CD14-positive monocyte (primary cell): ENCODE data around the gene TRIP6. TPM values are rescaled to one million over a fixed set of nuclear protein-coding genes. Genes with fewer than 3 reads are reported as not detected.
A peak's percentile ranks its signal among the peaks of the same experiment; 100 is the strongest.

Experiments used
- DNase-seq, 3 donors: peaks; one replicate each; pipeline ENCODE4 v3.0.0-alpha.2; 2011 to 2022
- H2AFZ ChIP-seq: 2 replicates; pipeline ENCODE4 v1.6.0; 2012; ENCODE audit warnings: mild to moderate bottlenecking, low read depth, low read length, inconsistent platforms; ENCODE audit not compliant: insufficient read depth, poor library complexity, severe bottlenecking
- H3K27ac ChIP-seq, 2 donors: 1 replicate in 1 of 2; 2 replicates in 1 of 2; pipeline ENCODE4 v1.5.1; 2012 to 2013; ENCODE audit warnings: low read length in 2 of 2, control low read depth in 1 of 2, inconsistent platforms in 1 of 2, low read depth in 1 of 2, mild to moderate bottlenecking in 1 of 2
- H3K27me3 ChIP-seq, 2 donors: one replicate each; pipeline versions ENCODE4 v1.6.0 to v1.6.1; 2011 to 2013; ENCODE audit warnings: low read length in 2 of 2; ENCODE audit not compliant: control insufficient read depth in 2 of 2, insufficient read depth in 2 of 2
- H3K36me3 ChIP-seq, 2 donors: replicated peaks in 1 of 2; 1 replicate in 1 of 2; 2 replicates in 1 of 2; pipeline versions ENCODE4 v1.5.1 to v1.6.1; 2012 to 2013; ENCODE audit warnings: low read length in 2 of 2, control low read depth in 1 of 2, inconsistent platforms in 1 of 2, mild to moderate bottlenecking in 1 of 2; ENCODE audit not compliant: insufficient read depth in 2 of 2, control insufficient read depth in 1 of 2
- H3K4me1 ChIP-seq, 2 donors: 1 replicate in 1 of 2; 2 replicates in 1 of 2; pipeline versions ENCODE4 v1.5.1 to v1.6.1; 2012 to 2013; ENCODE audit warnings: low read length in 2 of 2, control low read depth in 1 of 2, inconsistent platforms in 1 of 2, mild to moderate bottlenecking in 1 of 2, moderate library complexity in 1 of 2; ENCODE audit not compliant: insufficient read depth in 2 of 2, control insufficient read depth in 1 of 2
- H3K4me2 ChIP-seq: replicated peaks from 2 replicates; pipeline ENCODE3; 2012; ENCODE audit warnings: low read length, moderate library complexity, mild to moderate bottlenecking; ENCODE audit not compliant: poor library complexity, severe bottlenecking; ENCODE audit errors: extremely low read depth
- H3K4me3 ChIP-seq, 3 experiments: fragments of 200-600 bp in 1 of 3; sonication (generic) in 1 of 3; replicated peaks in 1 of 3; 1 replicate in 2 of 3; 2 replicates in 1 of 3; pipeline ENCODE4 v1.5.1; 2011 to 2013; ENCODE audit warnings: low read length in 3 of 3, mild to moderate bottlenecking in 3 of 3, control low read depth in 2 of 3, low read depth in 2 of 3, inconsistent platforms in 1 of 3, moderate library complexity in 1 of 3
- H3K79me2 ChIP-seq: 2 replicates; pipeline ENCODE4 v1.6.0; 2012; ENCODE audit warnings: mild to moderate bottlenecking, control low read depth, inconsistent platforms, low read length, moderate library complexity; ENCODE audit not compliant: insufficient read depth
- H3K9ac ChIP-seq: 2 replicates; pipeline ENCODE4 v1.6.0; 2017; ENCODE audit warnings: low read length, mild to moderate bottlenecking; ENCODE audit not compliant: insufficient read depth, poor library complexity, severe bottlenecking
- H3K9me3 ChIP-seq, 2 donors: replicated peaks in 1 of 2; 1 replicate in 1 of 2; 2 replicates in 1 of 2; pipeline versions ENCODE4 v1.5.1 to v1.6.1; 2012 to 2013; ENCODE audit warnings: low read length in 2 of 2, control low read depth in 1 of 2; ENCODE audit not compliant: control insufficient read depth in 1 of 2, insufficient read depth in 1 of 2
- H4K20me1 ChIP-seq: 2 replicates; pipeline ENCODE4 v1.6.0; 2012; ENCODE audit warnings: mild to moderate bottlenecking, low read length, control low read depth, moderate library complexity; ENCODE audit not compliant: insufficient read depth
- H3K27ac Mint-ChIP-seq, 7 donors: one replicate each; pipeline ENCODE4 v1.8.0; 2020; ENCODE audit warnings: mild to moderate bottlenecking in 7 of 7, mixed read lengths in 7 of 7, moderate library complexity in 6 of 7, inconsistent platforms in 2 of 7
- H3K27me3 Mint-ChIP-seq, 3 donors: one replicate each; pipeline ENCODE4 v1.8.0; 2021 to 2022; ENCODE audit warnings: low read depth in 3 of 3, mild to moderate bottlenecking in 3 of 3, mixed read lengths in 3 of 3, moderate library complexity in 3 of 3, inconsistent platforms in 1 of 3
- H3K36me3 Mint-ChIP-seq, 2 donors: one replicate each; pipeline ENCODE4 v1.8.0; 2020; ENCODE audit warnings: mixed read lengths in 2 of 2, inconsistent platforms in 1 of 2, mild to moderate bottlenecking in 1 of 2
- H3K4me1 Mint-ChIP-seq: one replicate; pipeline ENCODE4 v1.8.0; 2020; ENCODE audit warnings: mild to moderate bottlenecking, mixed read lengths
- H3K4me3 Mint-ChIP-seq, 2 donors: one replicate each; pipeline ENCODE4 v1.8.0; 2020; ENCODE audit warnings: mild to moderate bottlenecking in 2 of 2, mixed read lengths in 2 of 2, moderate library complexity in 1 of 2
- H3K9me3 Mint-ChIP-seq, 7 donors: one replicate each; pipeline ENCODE4 v1.8.0; 2020 to 2022; ENCODE audit warnings: mixed read lengths in 7 of 7, mild to moderate bottlenecking in 6 of 7, moderate library complexity in 6 of 7, inconsistent platforms in 2 of 7
- CTCF ChIP-seq: fragments of 200-600 bp; IDR thresholded peaks from one replicate; pipeline ENCODE4 v1.8.0; 2022; ENCODE audit warnings: antibody characterized with exemption, mild to moderate bottlenecking
- WGBS: methylation state at CpG from one replicate; pipeline ENCODE4 v1.1.5; 2013; ENCODE audit warnings: missing lambda C conversion rate; ENCODE audit not compliant: insufficient coverage; 5-methylcytosine and 5-hydroxymethylcytosine counted together
- intact Hi-C, 2 donors: fragments of 100-400 bp; cut with micrococcal nuclease; formaldehyde crosslinking; loops; one replicate each; pipeline versions ENCODE4 v1.15.0 to v1.15.1; 2023
- polyA plus RNA-seq, 3 donors: library from polyadenylated mRNA; depleted of rRNA in 1 of 3; unstranded in 2 of 3; stranded (reverse) in 1 of 3; fragments of 300-500 nt in 2 of 3; fragments of >200 nt in 1 of 3; fragmentation: Illumina TruSeq in 2 of 3; gene quantifications; 1 replicate in 2 of 3; 2 replicates in 1 of 3; pipeline ENCODE4 v1.2.3, GENCODE V29; 2012 to 2021

Gene TRIP6
- polyA plus RNA-seq, 3 donors: 1.9 to 5.9 (median 5.8) TPM

- no peak for TF ChIP-seq CTCF
- Mint-ChIP-seq H3K36me3 (peaks cover 18 to 27% of the 10 kb centered on the region in 2 donors), H3K27me3 (peaks cover 48 to 75% (median 61%) of the 10 kb centered on the region in 3 donors), H3K4me3 (peak overlapping the region; percentile 20 to 96), H3K4me1 (peaks cover 38% of the 10 kb centered on the region), H3K9me3 (peaks cover 0 to 21% (median 15%) of the 10 kb centered on the region in 7 donors), H3K27ac (peak overlapping the region in 2 of 7 donors; percentile 5 to 33)
- Histone ChIP-seq H2AFZ (no peak overlapping the region), H3K9me3 (peaks cover 0 to 13% of the 10 kb centered on the region in 2 donors), H3K27ac (no peak overlapping the region), H3K79me2 (peaks cover 12% of the 10 kb centered on the region), H3K4me1 (peaks cover 46 to 55% of the 10 kb centered on the region in 2 donors), H4K20me1 (peaks cover 9% of the 10 kb centered on the region), H3K9ac (no peak overlapping the region), H3K27me3 (peaks cover 28 to 68% of the 10 kb centered on the region in 2 donors), H3K4me3 (no peak overlapping the region), H3K4me2 (no peak overlapping the region), H3K36me3 (peaks cover 0 to 8% of the 10 kb centered on the region in 2 donors)
- WGBS: 89% methylated on average over 37 of the region's 44 CpGs
- intact Hi-C loops: no loop called here
- no peak for DNase-seq
Observed at GRCh38 chr7:100892364-100893317, 25.5 kb downstream of the TRIP6 start.

GRCh38 chr7:100893318-100893895 lies 26.2 kb downstream of the TRIP6 start:
- peak overlapping the region in 1 of 2 donors; percentile 70 for H3K4me3 Mint-ChIP-seq
- Histone ChIP-seq H3K79me2 (peaks cover 9% of the 10 kb centered on the region), H2AFZ (no peak overlapping the region), H3K9ac (no peak overlapping the region), H3K4me3 (no peak overlapping the region), H3K4me1 (peaks cover 38 to 48% of the 10 kb centered on the region in 2 donors), H3K9me3 (peaks cover 0 to 13% of the 10 kb centered on the region in 2 donors), H3K4me2 (no peak overlapping the region), H3K36me3 (peaks cover 0 to 3% of the 10 kb centered on the region in 2 donors), H3K27ac (no peak overlapping the region), H3K27me3 (peaks cover 28 to 76% of the 10 kb centered on the region in 2 donors), H4K20me1 (peaks cover 2% of the 10 kb centered on the region)
- peaks cover 0 to 21% (median 15%) of the 10 kb centered on the region in 7 donors for H3K9me3 Mint-ChIP-seq
- no peak overlapping the region for H3K27ac Mint-ChIP-seq
- no peak for DNase-seq
- no peak for TF ChIP-seq CTCF
- peaks cover 31% of the 10 kb centered on the region for H3K4me1 Mint-ChIP-seq
- peaks cover 11 to 19% of the 10 kb centered on the region in 2 donors for H3K36me3 Mint-ChIP-seq
- 95% methylated on average over 24 of the region's 32 CpGs for WGBS
- intact Hi-C loops: no loop called here
- H3K27me3 Mint-ChIP-seq: peaks cover 55 to 82% (median 68%) of the 10 kb centered on the region in 3 donors
